Ureter (tissue), 1 donor: ENCODE results near the gene NLRP1. TPM values are rescaled to one million over a fixed set of nuclear protein-coding genes. Genes with fewer than 3 reads are reported as not detected.

Experiments
- DNase-seq: peaks from one replicate; pipeline ENCODE4 v3.0.0-alpha.2; 2020; ENCODE audit warnings: low spot score
- total RNA-seq: library from RNA; stranded (reverse); gene quantifications from one replicate; pipeline ENCODE4 v1.2.4, GENCODE V29; 2023
- donor health status: DM: yes; HTN: yes; CAD: no.

NLRP1 gene
- total RNA-seq, 1 donor from 2014 or later: 34.2 TPM

DNA sequence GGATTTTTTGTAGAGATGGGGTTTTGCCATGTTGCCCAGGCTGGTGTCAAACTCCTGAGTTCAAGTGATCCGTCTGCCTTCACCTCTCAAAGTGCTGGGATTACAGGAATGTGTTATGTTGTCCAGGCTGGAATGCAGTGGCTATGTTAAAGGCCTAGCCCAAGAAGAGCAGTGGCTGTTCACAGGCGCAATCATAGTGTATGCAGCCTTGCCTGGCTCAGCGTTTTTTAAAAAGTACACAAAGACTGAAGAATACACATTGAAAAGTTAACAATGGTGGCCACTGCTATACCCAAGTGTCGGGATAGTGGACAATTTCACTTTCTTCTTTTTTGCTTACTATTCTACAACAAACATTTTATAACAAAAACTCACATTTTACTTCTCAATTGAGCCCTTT lies 105.3 kb downstream of the NLRP1 start:
- no peak for DNase-seq

- DNase-seq: no peak
Measured at GRCh38 chr17:5473906-5474305, 110.4 kb downstream of the NLRP1 start.

GRCh38 chr17:5472511-5472910 lies 111.8 kb downstream of the NLRP1 start:
- no peak for DNase-seq

DNA sequence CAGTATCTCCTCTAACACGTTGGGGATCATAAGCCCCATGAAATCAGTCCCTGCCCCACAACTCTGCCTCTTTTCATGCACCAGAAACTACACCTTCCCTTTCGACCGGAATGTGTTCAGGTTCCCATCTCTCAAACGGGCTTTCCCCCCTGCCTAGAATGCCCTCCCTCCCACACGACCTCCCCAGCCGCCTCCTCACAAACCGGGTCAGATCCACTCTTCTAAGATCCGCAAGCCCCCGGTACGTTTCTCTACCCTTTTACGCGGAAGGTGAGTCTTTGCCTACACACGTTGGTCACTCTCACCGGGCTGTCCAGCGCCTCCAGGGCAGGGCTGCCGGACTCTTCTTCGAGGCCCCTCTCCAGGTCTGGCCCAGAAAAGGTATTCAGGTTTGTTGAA lies 116.2 kb downstream of the NLRP1 start:
- DNase-seq: no peak

GRCh38 chr17:5467416-5467815 lies 116.9 kb downstream of the NLRP1 start:
- no peak for DNase-seq

DNA sequence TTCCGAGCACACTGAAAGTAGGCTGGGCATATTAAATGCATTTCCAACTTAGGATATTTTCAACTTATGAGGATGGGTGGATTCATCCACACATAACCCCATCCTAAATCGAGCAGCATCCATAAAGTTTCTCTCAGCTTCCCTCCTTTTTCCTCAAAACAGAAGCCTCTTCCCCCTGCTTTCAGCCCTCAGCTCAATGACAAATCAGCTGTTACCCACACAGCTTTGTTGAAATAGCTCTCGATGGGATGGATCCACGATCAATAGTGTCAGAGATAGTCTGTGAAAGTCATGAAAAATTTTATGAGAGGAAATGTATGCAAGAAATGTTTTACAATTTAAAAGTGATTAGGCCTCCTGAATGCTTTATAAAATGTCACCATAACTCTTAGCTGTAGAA lies 118.0 kb downstream of the NLRP1 start:
- DNase-seq: no peak

DNA sequence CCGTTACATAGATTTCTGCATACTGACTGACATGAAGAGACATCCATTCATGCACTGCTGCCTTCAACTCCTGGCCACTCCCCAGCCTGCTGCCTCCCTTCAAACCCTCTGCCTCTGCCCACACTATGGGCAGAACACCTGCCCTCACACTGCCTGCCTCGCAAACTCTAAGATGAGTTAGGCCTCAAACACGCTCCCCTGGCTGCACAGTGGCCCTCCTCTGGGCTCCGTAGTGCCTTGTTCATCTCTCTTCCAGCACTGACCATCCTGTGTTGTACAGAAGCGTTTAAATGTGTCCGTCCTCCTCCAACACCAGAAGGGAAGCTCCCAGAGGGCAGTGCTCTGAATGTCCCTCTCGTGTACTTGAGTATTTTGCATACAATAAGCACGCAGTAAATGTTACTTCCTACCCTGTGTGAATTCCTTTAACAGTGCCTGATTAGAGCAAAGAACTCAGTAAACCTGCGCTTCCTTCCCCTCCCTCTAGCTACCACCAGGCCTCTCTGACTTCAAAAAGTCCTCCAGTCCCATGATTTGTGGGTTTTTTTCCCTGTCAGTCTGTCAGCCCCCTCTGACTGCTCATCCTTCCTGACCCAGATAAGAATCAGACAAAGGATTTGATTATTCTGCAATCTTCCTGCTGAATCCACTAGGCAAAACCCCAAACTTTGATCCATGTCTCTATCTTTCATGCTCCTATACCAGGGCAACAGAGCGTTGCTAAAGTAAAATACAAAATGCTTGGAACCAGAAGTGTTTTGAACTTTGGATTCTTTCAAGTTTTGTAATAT lies 119.4 kb downstream of the NLRP1 start:
- DNase-seq: no peak

Other genes starting within 250 kb of the NLRP1 start
- gene NUP88, start 164.8 kb downstream of the NLRP1 start, total RNA-seq: 73.9 TPM
- gene RPAIN, start 164.3 kb downstream of the NLRP1 start, total RNA-seq: 41.7 TPM
- 143 TPM for gene C1QBP, start 145.4 kb downstream of the NLRP1 start, total RNA-seq
- 15.8 TPM for gene DHX33, start 115.5 kb downstream of the NLRP1 start, total RNA-seq
- gene DERL2, start 98.3 kb downstream of the NLRP1 start, total RNA-seq: 68.9 TPM
- gene MIS12, start 97.9 kb downstream of the NLRP1 start, total RNA-seq: 17.7 TPM